Neural progenitor cell (in vitro differentiated cells): ENCODE measurements around the gene ADAM20. TPM values are rescaled to one million over a fixed set of nuclear protein-coding genes. Genes with fewer than 3 reads are reported as not detected.

Source experiments
- DNase-seq: peaks from one replicate; pipeline ENCODE4 v3.0.0-alpha.2; 2016; ENCODE audit warnings: low spot score
- H2AFZ ChIP-seq: fragments of 200-600 bp; sonication (generic); replicated peaks from 2 replicates; pipeline ENCODE4 v1.6.1; 2016; ENCODE audit warnings: antibody characterized with exemption
- H3F3A ChIP-seq: fragments of 200-600 bp; sonication (generic); 2 replicates; pipeline ENCODE4 v1.6.1; 2016; ENCODE audit warnings: antibody characterized with exemption, low read depth
- H3K27ac ChIP-seq: fragments of 200-600 bp; sonication (generic); 2 replicates; pipeline ENCODE4 v1.5.1; 2016; ENCODE audit warnings: mild to moderate bottlenecking
- H3K27me3 ChIP-seq: fragments of 200-600 bp; sonication (generic); 2 replicates; pipeline ENCODE4 v1.6.1; 2016; ENCODE audit warnings: mild to moderate bottlenecking, moderate library complexity
- H3K36me3 ChIP-seq: fragments of 200-600 bp; sonication (generic); 2 replicates; pipeline ENCODE4 v1.5.1; 2016
- H3K4me1 ChIP-seq: fragments of 200-600 bp; sonication (generic); 2 replicates; pipeline ENCODE4 v1.6.1; 2016; ENCODE audit warnings: mixed run types
- H3K4me2 ChIP-seq: fragments of 200-600 bp; sonication (generic); 2 replicates; pipeline ENCODE4 v1.6.1; 2016
- H3K4me3 ChIP-seq: fragments of 200-600 bp; sonication (generic); 2 replicates; pipeline ENCODE4 v1.5.1; 2016
- H3K79me2 ChIP-seq: fragments of 200-600 bp; sonication (generic); 2 replicates; pipeline ENCODE4 v1.6.1; 2016; ENCODE audit warnings: low read depth
- H3K9ac ChIP-seq: fragments of 200-600 bp; sonication (generic); 2 replicates; pipeline ENCODE4 v1.6.1; 2016
- H3K9me3 ChIP-seq: fragments of 200-600 bp; sonication (generic); 2 replicates; pipeline ENCODE4 v1.5.1; 2016; ENCODE audit warnings: low read depth
- H4K20me1 ChIP-seq: fragments of 200-600 bp; sonication (generic); 2 replicates; pipeline ENCODE4 v1.6.1; 2016; ENCODE audit warnings: low read depth
- H3K27ac Mint-ChIP-seq: 3 replicates; pipeline ENCODE4 v1.8.0; 2021; ENCODE audit warnings: mixed read lengths
- H3K27me3 Mint-ChIP-seq: 2 replicates; pipeline ENCODE4 v1.8.0; 2022; ENCODE audit warnings: low read depth, mild to moderate bottlenecking, inconsistent platforms, moderate library complexity, mixed read lengths; ENCODE audit not compliant: insufficient read depth
- H3K36me3 Mint-ChIP-seq: 3 replicates; pipeline ENCODE4 v1.8.0; 2021; ENCODE audit warnings: mixed read lengths
- H3K4me1 Mint-ChIP-seq: 3 replicates; pipeline ENCODE4 v1.8.0; 2021; ENCODE audit warnings: mixed read lengths
- H3K4me3 Mint-ChIP-seq: 3 replicates; pipeline ENCODE4 v1.8.0; 2021; ENCODE audit warnings: mild to moderate bottlenecking, moderate library complexity, mixed read lengths
- H3K9me3 Mint-ChIP-seq: 3 replicates; pipeline ENCODE4 v1.8.0; 2020; ENCODE audit warnings: mixed read lengths
- CTCF ChIP-seq: fragments of 200-600 bp; sonication (generic); IDR thresholded peaks from 2 replicates; pipeline ENCODE4 v1.5.1; 2017; ENCODE audit warnings: antibody characterized with exemption, mild to moderate bottlenecking
- EZH2 ChIP-seq: fragments of 200-600 bp; sonication (generic); IDR thresholded peaks from 2 replicates; pipeline ENCODE4 v1.6.1; 2017; ENCODE audit warnings: antibody characterized with exemption, mild to moderate bottlenecking, moderate library complexity
- EZH2phosphoT487 ChIP-seq: fragments of 200-600 bp; sonication (generic); IDR thresholded peaks from 2 replicates; pipeline ENCODE4 v1.6.1; 2017; ENCODE audit warnings: antibody characterized with exemption
- total RNA-seq: library from RNA; depleted of rRNA; stranded (reverse); fragments of >200 nt; gene quantifications from 2 replicates; pipeline ENCODE4 v1.2.3, GENCODE V29; 2015; ENCODE audit warnings: low replicate concordance

ADAM20 gene
- total RNA-seq, 1 donor from 2014 or later, result 2.0 TPM

- H3K27ac Mint-ChIP-seq, result no peak overlapping the region
- H3K4me1 Mint-ChIP-seq, result no peaks in the 10 kb centered on the region
- H4K20me1 ChIP-seq, result no peaks in the 10 kb centered on the region
- H3K79me2 ChIP-seq, result peaks cover 3% of the 10 kb centered on the region
- no peaks in the 10 kb centered on the region for H3K4me1 ChIP-seq
- no peak overlapping the region for H2AFZ ChIP-seq
- no peaks in the 10 kb centered on the region for H3F3A ChIP-seq
- H3K27me3 ChIP-seq, result no peaks in the 10 kb centered on the region
- no peak overlapping the region for H3K4me3 Mint-ChIP-seq
- no peaks in the 10 kb centered on the region for H3K9me3 ChIP-seq
- H3K4me2 ChIP-seq, result no peak overlapping the region
- peaks cover 24% of the 10 kb centered on the region for H3K36me3 ChIP-seq
- DNase-seq, result no peak
- no peak overlapping the region for H3K27ac ChIP-seq
- no peaks in the 10 kb centered on the region for H3K27me3 Mint-ChIP-seq
- TF ChIP-seq CTCF (no peak), EZH2phosphoT487 (no peak), EZH2 (no peak)
- H3K9me3 Mint-ChIP-seq, result peaks cover 32% of the 10 kb centered on the region
- H3K4me3 ChIP-seq, result no peak overlapping the region
- no peak overlapping the region for H3K9ac ChIP-seq
- peaks cover 46% of the 10 kb centered on the region for H3K36me3 Mint-ChIP-seq
Observed at GRCh38 chr14:70563417-70563816, 28.6 kb upstream of the ADAM20 start.

GRCh38 chr14:70558356-70558755, 23.6 kb upstream of the ADAM20 start:
- no peak overlapping the region for H2AFZ ChIP-seq
- H4K20me1 ChIP-seq, result no peaks in the 10 kb centered on the region
- H3K79me2 ChIP-seq, result no peaks in the 10 kb centered on the region
- no peak overlapping the region for H3K27ac Mint-ChIP-seq
- DNase-seq, result no peak
- H3K9me3 ChIP-seq, result no peaks in the 10 kb centered on the region
- no peaks in the 10 kb centered on the region for H3K4me1 Mint-ChIP-seq
- H3K27me3 Mint-ChIP-seq, result peaks cover 2% of the 10 kb centered on the region
- H3K4me3 ChIP-seq, result no peak overlapping the region
- H3F3A ChIP-seq, result no peaks in the 10 kb centered on the region
- no peak overlapping the region for H3K4me3 Mint-ChIP-seq
- peaks cover 23% of the 10 kb centered on the region for H3K36me3 Mint-ChIP-seq
- TF ChIP-seq EZH2 (no peak), EZH2phosphoT487 (no peak), CTCF (no peak)
- no peaks in the 10 kb centered on the region for H3K27me3 ChIP-seq
- H3K4me2 ChIP-seq, result no peak overlapping the region
- H3K9ac ChIP-seq, result no peak overlapping the region
- H3K4me1 ChIP-seq, result no peaks in the 10 kb centered on the region
- peaks cover 4% of the 10 kb centered on the region for H3K36me3 ChIP-seq
- no peak overlapping the region for H3K27ac ChIP-seq
- H3K9me3 Mint-ChIP-seq, result peaks cover 19% of the 10 kb centered on the region

- no peak overlapping the region for H3K27ac Mint-ChIP-seq
- no peaks in the 10 kb centered on the region for H3K4me1 Mint-ChIP-seq
- Histone ChIP-seq H2AFZ (no peak overlapping the region), H3K9me3 (no peaks in the 10 kb centered on the region), H3K36me3 (no peaks in the 10 kb centered on the region), H3K4me3 (no peak overlapping the region), H4K20me1 (no peaks in the 10 kb centered on the region), H3K9ac (no peak overlapping the region), H3K27ac (no peak overlapping the region), H3K79me2 (no peaks in the 10 kb centered on the region), H3K4me2 (no peak overlapping the region), H3F3A (no peaks in the 10 kb centered on the region), H3K27me3 (no peaks in the 10 kb centered on the region), H3K4me1 (no peaks in the 10 kb centered on the region)
- H3K36me3 Mint-ChIP-seq, result peaks cover 5% of the 10 kb centered on the region
- peaks cover 2% of the 10 kb centered on the region for H3K27me3 Mint-ChIP-seq
- TF ChIP-seq CTCF (no peak), EZH2 (no peak), EZH2phosphoT487 (no peak)
- no peak for DNase-seq
- peaks cover 1% of the 10 kb centered on the region for H3K9me3 Mint-ChIP-seq
- no peak overlapping the region for H3K4me3 Mint-ChIP-seq
Observed at GRCh38 chr14:70555890-70556289, 21.1 kb upstream of the ADAM20 start.
